GM18520 (cell line): ENCODE data around the gene SIK2.
"Not testable (repeated sequence)": the region's sequence is repeated elsewhere in the genome, so short reads cannot be mapped to it uniquely, and the experiment has no call there.

Experiments
- ATAC-seq: cut with Tn5 transposase; IDR thresholded peaks from one replicate; pipeline ENCODE4 v1.9.1; 2021; ENCODE audit not compliant: unreplicated experiment

The SIK2 gene

DNA sequence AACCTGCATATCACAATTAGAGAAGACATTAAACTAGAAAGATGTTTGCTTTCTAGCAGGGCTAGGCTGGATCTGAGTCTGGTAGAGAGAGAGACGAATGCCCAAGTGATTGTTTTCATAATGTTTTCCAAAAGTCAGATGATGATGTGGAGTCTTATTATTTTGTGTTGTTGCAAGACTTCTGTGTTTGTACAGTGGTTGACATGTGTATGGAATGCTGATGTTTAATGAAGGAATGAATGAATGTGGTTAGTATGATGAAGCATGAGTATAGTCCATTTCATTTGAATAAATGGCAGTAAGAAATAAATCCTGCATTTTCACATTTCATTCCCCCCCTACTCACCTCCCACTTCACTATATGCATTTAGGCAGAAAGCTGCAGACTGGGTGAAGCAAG, 94.3 kb downstream of the SIK2 start:
- ATAC-seq, result no peak

DNA sequence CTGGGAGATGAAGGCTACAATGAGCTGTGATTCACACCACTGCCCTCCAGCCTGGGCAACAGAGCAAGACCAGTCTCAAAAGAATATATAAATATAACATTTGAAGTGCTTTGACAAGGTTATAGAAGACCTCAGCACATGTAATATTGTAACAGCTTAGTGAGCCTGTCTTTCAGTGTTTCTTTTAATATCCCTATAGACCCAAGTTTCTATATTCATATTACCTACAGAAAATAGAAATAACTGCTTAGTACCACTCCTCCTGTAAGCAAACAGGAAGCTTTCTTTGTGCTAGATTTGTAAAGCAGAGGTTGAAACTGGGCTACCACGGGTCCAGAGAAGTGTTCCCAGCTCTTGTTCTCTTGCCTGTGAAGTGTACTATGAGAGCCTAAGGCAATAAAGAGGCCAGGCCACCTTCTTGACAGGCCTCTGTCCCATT, 95.7 kb downstream of the SIK2 start:
- no peak for ATAC-seq

DNA sequence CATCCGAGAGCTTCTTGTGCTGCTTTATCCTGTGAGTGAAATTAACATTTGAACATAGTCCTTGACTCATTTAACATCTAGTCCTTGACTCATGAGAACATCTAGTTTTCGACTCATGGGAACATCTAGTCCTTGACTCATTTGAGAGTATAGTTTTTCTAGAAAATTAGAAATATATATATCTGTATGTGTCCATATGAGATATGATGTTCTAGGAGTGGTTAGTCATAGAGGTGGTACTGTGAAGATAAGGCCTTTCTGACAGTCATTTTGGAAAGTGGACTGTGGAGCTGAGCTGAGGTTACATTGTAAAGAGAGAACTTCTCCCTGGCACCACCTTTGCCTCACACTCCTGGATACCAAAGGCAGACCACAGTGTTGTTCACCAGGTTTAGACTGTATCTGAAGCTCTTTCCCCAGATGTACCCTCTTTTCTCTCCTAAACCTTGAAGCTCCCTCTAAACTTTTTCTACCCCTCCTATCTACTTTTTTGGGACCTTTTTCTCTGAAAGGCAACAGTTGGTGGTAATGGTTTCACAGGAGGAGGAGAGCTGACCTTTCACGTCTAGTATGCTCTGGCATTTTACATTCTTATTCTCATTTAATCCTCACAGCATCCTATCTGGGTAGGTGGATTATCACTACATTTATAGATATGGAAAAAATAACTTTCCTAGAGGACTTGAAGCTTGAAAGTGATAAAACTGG, 96.8 kb downstream of the SIK2 start:
- ATAC-seq, result no peak

- ATAC-seq, result no peak
These were observed 97.4 kb downstream of the SIK2 start for GRCh38 chr11:111699579-111700156.

DNA sequence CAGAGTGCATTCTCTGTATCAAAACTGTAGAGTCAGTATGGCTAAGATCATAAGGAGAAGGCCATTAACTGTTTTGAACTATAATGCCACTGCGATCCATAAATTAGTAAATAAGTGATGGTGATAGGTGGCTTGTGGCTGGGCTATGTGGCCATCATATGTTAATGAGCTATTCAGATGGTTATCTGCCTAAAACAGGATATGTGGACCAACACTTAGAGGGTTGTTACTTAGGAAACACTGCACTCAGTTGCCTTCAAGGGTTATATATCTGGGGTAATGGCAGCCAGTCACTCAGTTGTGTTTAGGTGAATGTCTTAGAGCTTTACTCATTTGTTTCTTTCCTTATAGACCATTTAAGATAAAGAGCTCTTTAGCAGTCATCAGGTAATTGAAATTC, 97.9 kb downstream of the SIK2 start:
- ATAC-seq, result no peak

DNA sequence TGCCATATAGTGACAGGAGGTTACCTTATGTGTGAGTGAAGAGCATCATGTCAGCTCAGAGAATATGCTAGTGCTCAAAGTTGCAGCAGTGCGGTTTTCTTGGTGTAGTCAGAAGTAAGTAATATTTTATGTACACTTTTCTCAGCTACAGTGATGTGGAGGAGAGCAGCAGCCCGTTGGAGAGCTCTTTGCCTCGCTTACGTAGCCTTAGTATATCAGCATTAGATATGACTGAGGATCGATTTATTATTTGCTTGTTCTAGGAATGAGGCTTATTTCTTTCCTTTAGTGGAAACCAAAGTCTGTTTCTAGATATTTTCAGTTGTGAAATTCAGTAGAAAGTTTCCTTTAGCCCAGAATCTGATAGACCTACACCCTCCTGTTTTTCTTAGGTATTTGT, 100.4 kb downstream of the SIK2 start:
- no peak for ATAC-seq

GRCh38 chr11:111703576-111703975, 101.3 kb downstream of the SIK2 start:
- ATAC-seq, result no peak

DNA sequence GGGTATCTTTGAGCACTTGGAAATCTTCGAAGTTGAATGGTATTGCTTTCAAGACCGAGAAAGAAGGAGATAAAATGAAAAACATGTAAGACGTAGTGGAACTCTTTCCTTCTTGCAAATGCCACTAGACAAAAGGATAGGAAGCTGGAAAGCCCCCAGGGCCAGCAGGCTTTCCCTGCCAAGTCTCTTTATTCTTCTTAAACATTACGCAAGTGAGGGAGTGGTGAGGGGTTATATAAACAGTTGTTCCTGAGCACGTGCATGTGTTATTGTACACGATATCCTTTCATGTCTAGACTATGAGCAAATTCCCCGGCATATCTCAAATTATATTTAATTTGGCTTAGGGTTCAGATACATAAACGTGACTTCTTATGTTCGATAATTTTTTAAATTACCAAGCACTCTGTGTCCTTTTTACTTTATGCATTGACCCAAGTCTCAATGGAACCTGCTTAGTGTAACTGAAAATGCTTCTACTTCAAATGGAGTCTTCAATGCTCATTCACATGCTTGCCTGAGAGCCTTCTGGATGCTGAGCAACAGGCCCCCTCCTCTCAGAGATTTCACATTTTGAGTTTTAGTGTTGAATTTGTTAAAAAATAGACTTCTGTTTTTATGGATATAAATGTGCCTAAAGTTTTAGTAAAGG, 104.9 kb downstream of the SIK2 start:
- ATAC-seq, result no peak

DNA sequence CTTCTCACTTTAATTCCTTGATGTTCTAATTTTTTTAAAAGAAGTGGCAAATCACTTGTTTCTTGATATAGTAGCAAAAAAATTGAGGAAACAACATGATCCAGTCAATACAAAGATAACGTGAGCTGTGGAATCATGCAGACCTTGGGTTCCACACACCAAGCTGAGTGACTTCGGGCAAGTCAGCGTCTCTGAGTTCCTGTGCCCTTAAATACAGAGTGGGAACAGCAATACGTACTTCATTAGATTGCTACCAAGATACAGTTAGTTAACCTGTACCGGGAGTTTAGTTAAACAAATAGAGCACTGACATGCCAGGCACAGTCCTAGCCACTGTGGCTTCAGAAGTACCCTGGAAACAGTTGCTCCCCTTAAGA, 105.4 kb downstream of the SIK2 start:
- no peak for ATAC-seq

DNA sequence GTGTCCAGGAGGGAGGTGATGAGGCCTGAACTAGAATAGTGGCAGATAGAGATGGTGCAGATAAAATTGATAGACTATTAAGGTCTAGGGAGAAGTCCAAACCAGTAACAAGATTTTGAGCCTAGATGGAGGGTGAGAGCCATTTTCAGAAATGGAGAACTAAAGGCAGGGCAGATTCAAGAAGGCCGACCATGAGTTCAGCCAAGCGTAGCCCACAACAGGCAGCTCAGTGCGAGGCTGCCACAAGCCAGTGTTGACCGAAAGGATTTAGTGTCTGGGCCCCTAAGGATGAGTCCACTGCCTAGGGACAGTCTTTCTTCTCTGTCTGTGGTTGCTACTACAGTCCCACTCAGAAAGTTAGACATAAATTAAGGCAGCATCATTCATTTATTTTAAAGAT, 112.3 kb downstream of the SIK2 start:
- no peak for ATAC-seq

DNA sequence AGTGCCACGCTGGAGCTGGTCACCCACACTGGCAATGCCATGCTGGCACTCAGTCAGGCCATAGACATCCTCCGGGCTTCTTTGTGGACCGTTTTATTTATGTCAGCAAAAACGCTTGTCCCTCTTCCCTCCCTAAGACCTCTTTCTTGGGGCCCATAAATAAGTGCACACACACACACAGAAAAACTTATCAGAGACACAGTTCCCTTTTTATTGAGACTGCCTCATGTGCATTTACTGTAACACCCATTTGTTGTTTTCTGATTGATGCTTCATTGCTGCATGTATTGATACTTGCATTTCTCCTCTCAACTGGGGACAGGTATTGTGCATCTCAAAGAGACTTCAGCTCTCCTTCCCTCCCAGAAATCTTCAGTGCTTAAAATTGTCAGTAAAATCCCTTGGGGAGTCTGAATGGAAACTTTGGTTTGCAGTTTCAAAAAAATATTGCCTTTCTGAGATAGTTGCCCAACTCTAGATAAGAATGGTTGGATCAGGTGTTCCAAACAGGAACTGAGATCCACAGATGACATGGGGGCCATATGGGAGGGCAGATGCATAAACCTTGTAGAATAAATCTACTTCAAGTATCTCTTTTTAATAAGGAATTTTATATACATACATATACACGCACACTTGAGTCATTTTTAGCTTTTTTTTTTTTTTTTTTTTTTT, 113.0 kb downstream of the SIK2 start:
- no peak for ATAC-seq

- ATAC-seq, result not testable (repeated sequence)
These were observed 115.4 kb downstream of the SIK2 start for GRCh38 chr11:111717660-111718059.

DNA sequence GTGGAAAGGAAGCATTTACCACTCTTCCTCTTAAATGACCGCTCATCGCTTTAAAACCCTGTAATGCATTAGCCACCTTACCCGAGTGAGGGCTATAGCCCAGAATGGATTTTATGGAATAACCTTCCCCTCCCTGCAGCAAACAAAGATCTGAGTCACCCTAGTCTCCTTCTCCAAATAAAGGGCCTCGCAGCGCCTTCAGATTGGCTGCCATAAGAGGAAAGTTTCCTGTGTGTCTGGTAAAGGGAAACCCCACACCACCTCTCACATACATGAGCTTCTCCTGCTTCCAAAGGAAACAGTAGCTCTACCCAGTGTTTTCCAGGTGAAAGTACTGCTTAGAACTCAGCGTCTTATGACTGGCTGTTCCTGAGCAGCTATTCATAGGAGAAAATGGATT, 116.2 kb downstream of the SIK2 start:
- ATAC-seq, result no peak

GRCh38 chr11:111718859-111719258, 116.6 kb downstream of the SIK2 start:
- ATAC-seq, result no peak

DNA sequence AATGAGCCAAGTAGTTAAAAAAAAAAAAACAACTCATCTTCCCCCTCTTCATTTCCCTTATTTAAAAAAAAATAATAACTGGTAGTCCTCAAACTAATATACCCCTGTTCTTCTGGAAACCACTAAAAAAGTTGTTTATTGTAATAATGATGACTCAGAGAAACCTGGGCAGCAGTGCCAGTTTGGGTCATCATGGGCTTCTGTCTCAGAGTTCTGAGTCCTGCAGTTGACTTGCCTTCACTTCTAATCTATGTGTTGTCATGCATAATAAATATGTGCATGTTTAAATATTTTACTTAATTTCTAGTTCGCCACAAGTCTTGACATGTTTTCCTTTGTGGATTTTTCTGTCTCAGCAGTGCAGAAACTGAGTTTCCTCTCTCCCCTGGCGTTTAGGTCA, 117.1 kb downstream of the SIK2 start:
- ATAC-seq, result no peak

- no peak for ATAC-seq
These were observed 118.7 kb downstream of the SIK2 start for GRCh38 chr11:111720801-111721494.

- no peak for ATAC-seq
These were observed 120.3 kb downstream of the SIK2 start for GRCh38 chr11:111722501-111722900.

DNA sequence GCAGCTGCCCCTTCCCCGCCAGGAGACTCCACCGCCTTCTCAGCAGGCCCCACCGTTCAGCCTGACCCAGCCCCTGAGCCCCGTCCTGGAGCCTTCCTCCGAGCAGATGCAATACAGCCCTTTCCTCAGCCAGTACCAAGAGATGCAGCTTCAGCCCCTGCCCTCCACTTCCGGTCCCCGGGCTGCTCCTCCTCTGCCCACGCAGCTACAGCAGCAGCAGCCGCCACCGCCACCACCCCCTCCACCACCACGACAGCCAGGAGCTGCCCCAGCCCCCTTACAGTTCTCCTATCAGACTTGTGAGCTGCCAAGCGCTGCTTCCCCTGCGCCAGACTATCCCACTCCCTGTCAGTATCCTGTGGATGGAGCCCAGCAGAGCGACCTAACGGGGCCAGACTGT, 121.3 kb downstream of the SIK2 start:
- no peak for ATAC-seq

DNA sequence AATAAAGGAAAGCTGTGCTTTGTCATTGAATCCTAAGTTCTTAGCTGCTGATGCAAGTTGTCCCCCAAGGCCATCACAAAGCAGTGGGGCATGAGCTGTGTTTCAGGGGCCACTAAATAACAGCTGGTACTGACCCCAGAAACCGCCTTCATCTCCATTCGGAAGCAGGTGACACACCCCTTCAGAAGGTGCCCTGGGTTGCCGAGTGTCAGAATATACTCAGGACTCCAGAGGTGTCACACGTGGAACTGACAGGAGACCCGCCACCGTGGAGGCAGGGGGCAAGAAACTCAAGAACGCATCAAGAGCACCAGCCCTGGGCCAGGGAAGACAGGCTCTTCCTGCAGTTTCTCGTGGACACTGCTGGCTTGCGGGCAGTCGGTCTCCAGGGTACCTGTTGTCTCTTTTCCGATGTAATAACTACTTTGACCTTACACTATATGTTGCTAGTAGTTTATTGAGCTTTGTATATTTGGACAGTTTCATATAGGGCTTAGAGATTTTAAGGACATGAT, 122.4 kb downstream of the SIK2 start:
- ATAC-seq, result no peak

- ATAC-seq, result no peak
These were observed 123.4 kb downstream of the SIK2 start for GRCh38 chr11:111725621-111726020.

- ATAC-seq, result no peak
These were observed 124.1 kb downstream of the SIK2 start for GRCh38 chr11:111726301-111726713.
